Right kidney (tissue), 1 donor: ENCODE results near the gene CERS1.
A peak's percentile ranks its signal among the peaks of the same experiment; 100 is the strongest.

Source experiments
- DNase-seq: peaks from one replicate; pipeline ENCODE4 v3.0.0-alpha.2; 2016

Gene CERS1

DNA sequence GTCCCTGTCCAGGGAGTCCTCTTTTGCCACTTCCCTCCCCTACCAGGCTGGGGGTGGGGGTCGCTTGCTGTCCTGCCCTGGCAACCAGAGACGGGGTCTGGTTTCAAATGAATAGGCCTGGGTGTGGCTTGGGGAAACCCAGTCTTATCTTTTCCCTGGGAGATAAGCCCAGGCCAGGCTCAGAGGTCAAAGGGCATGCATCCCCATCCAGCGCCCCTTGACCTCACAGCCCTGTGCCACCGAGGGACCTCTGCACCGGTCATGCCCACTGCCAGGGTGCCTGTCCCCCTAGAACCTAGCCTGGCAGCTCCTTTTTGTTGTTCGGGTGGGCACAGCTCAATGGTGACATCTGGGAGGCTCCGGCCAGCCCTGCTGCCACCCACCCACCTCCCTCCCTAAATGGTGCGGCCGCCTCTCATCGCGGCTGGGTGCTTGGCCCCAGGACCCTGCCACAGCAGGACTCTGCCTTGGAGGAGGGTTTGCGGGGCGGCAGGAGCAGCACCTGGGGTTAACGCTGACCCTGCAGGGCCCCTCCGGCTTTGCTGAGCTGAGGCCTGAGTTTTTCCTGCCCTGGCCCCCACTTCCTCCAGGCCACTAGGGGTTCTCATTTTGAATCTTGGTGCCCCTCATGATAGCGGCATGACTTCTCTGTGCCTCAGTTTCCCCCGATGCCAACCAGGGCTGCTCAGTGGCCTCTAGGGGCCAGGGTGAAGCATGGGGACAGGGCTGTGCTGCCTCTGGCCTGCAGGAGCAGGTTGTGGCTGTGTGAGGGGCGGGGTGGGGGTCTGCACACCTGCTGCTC, 2.9 kb upstream of the CERS1 start:
- no peak for DNase-seq

DNA sequence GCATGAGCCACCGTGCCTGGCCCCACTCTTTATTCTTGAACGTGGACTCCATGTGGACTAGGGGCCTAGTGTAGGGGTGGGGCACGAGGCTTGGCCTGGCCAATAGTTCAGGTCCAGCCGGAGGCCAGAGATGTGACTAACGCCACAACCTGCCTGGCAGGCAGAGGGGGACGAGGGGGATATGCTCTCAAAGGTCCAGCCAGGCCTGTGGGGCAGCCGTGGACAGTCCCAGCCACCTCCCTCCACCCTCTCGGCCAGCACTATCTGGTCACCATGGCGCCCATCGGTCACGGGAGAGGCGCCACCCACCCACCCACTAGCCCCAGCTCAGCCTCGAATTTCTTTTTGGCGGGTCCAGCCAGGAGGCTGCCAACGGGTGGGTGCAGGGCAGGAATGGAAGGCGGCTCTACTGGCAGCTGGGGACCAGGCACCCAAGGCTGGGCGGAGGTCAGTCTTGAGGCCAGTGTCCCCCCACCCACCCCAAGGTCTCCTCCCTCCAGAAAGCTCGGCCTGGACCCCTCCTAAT, 2.2 kb upstream of the CERS1 start:
- DNase-seq, result no peak

DNA sequence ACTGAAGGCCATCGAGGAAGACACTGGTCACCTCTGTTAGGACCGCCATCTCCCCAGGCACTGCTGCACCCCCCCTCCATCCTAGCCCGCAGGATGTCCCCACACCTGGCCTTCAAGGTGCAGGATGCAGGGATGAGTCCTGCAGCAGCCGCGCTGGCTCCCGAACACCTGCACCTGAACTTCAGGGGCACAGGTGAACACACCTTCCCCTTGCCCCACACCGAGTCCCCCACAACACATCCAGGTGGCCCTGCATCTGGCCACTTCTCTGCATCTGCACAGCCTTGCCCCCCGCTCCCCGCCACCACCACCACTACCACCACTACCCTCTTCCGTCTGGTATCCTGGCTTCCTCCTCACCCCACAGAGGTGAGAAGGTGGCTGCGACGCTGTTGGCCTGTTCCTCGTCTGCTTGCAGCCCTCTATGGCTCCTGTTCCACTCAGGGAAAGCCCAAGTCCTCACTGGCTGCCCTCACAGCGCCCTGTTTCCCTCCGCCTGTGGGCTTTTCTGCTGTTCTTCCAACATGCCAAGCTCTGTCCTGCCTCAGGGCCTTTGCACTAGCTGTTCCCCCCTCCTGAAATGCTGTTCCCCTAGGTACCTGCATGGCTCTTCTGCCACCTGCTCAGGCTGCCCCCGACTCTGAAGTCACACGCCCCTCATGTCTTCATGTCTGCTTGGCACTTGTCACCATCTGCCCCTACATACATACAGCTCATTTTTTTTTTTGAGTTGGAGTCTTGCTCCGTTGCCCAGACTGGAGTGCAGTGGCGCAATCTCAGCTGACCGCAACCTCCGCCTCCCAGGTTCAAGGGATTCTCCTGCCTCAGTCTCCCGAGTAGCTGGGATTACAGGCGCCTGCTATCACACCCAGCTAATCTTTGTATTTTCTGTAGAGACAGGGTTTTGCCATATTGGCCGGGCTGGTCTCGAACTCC, 1.4 kb upstream of the CERS1 start:
- DNase-seq, result no peak

DNA sequence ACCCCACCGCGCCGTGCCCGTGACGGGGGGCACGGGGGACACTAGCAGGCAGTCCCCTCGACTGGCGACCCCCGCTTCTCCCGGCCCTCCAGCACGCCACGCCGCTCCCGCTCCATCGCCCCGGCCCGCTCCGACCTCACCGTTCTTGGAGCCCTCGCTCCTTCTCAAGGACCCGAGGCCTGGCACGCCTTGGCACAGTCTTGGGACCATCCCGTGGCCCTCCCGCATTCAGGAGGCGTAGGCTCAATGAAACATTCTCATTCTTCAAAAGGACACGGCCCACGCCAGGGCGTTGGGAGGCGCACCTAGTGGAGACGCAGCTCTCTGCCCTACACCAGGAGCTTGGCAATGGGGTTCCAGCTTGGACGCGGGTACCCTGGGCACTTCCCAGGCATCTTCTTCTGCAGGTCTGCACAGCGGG, 473 bp upstream of the CERS1 start:
- DNase-seq, result no peak

DNA sequence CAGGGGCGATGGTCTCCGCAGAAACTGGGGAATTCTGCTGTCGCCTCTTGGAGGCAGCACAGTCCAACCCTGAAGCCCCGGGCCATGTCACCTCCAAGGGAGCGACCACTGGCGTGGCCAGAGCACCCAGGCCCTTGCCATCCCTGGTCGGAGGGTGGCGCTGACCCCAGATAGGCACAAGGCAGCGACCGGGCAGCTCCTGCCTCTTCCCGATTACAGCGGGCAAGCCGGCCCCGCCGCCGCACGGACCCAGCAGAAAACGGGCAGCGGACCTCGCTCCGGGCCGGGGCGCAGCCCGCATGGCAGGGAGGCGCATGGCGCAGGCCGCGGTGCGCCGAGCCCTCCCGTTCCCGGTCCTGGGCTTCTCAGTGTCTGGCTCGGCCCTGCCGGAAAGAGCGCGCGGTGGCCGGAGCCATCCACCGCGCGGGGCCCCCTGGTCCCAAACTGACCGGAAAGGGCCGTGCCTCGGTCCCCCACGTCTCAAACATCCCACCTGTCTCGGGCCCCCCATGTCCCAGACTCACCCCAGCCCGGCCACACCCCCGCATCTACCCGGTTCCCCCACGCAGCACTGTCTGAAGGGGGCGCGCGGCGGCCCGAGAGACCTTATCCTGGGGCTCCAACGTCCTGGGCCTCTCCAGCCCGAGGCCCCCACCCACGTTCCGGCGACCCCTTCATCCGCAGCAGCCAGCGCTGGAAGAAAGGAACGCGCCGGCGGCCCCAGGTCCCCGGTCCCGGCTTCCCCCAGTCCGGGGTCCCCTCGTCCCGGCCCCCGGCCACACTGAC, 727 bp downstream of the CERS1 start:
- peak; percentile 78 for DNase-seq

DNA sequence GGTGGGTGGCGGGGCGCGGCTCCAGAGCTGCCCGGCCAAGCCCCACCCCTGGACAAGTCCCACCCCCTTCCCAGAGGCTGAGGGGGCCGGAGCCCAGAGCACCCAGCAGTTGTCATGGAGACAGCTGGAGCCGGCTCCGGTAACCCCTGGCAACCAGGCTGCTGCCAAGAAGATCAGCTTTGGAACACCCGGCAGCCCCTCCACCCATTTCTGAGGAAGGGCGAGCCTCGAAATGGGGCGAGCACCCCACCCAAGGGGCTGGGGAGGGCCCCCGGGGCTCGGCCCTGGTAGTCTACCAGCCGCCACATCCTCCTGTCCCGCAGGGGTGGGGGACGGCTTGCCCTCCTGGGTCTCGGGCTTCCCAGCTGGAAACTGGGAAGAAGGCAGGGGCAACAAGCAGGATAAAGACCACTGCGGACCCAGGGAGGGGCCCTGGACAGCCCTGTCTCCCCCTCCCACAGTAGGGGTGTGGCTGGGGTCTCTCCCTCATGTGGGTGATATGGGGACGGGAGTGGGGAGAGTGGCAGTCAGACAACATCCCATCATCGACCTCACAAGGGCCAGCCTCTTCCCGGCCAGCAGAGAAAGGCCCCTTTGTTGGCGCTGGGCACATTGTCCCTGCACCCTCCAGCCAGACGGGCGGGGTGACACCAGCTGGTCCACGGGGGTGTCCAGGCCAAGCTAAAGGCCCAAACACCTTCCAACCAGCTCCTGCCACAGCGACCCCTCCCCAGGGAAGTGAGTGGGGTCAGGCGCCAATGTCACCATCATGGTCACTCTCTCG, 1.5 kb downstream of the CERS1 start:
- no peak for DNase-seq

DNA sequence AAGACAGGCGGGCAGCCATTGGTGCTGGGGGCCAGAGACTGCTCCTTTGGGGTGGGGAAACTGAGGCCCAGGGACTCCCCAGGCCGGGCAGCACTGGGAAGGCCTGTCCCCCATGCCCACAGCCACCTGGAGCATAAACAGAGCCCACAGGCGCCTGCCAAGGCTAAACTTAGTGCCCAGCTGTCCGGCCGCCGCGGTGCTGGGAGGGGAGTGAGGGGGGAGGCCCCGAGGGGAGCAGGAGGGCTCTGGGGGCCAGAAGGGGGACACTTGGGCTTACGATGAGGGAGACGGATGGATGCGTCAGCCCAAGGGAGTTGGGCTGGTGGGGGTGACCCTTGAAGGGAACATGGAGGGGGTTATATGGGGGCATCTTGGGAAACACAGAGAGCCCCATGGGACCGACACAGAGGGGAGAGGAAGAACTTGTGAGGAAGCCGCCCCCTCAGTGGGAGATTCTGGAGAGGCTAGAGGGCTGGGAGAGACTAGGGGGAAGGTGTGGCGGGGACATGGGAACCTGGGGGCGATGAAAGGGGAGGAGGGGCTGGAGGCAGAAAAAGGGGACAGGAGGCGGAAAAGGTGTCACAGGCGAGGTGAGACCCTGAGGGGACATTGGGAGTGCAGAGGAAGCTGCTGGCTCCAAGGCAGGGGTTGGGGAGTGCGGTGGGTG, 2.2 kb downstream of the CERS1 start:
- no peak for DNase-seq

DNA sequence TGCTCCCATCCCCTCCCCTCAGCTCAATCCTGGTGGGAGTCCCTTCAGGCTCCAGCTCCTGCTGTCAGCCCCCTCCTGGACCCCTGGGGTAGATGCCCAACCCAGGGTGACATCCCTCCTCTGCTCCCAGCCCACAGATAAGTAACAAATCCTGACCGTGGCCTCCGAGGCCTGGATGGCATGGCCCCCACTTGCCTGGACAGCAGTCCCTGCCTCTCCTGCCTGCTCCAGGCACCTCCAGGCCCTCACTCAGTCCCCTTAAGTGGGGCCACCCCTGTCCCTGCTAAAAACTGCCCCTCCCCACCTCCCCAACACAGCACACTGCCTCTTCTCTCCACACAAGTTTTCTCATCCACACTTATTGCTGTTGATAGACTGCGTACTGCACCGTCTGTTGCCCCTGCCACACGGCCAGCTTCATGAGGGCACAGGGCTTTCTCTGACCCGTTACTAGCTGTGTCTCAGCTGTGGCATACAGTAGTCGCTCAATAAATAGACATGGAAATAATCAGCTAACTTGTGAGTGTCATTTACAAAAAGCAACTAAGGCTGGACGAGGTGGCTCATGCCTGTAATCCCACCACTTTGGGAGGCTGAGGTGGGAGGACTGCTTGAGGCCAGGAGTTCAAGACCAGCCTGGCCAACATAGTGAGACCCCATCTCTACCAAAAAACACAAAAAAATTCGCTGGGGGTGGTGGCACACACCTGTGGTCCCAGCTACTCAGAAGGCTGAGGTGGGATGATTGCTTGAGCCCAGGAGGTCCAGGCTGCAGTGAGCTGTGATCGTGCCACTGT, 5.8 kb downstream of the CERS1 start:
- DNase-seq, result no peak

DNA sequence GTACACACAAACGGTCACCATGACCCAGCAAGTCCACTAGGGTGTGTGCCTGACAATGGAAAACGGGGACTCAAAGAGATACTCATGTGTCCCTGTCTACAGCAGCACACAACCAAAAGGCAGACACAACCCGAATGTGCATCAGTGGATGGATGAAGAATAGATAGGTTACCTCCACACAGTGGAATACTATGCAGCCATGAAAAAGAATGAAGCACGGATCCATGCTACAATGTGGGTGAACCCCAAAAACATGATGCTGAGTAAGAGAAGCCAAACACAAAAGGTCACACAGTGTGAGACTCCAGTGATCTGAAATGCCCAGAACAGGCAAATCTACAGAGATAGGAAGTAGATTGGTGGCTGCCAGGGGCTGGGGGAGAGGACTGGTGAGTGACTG, 9.0 kb downstream of the CERS1 start:
- DNase-seq, result no peak

DNA sequence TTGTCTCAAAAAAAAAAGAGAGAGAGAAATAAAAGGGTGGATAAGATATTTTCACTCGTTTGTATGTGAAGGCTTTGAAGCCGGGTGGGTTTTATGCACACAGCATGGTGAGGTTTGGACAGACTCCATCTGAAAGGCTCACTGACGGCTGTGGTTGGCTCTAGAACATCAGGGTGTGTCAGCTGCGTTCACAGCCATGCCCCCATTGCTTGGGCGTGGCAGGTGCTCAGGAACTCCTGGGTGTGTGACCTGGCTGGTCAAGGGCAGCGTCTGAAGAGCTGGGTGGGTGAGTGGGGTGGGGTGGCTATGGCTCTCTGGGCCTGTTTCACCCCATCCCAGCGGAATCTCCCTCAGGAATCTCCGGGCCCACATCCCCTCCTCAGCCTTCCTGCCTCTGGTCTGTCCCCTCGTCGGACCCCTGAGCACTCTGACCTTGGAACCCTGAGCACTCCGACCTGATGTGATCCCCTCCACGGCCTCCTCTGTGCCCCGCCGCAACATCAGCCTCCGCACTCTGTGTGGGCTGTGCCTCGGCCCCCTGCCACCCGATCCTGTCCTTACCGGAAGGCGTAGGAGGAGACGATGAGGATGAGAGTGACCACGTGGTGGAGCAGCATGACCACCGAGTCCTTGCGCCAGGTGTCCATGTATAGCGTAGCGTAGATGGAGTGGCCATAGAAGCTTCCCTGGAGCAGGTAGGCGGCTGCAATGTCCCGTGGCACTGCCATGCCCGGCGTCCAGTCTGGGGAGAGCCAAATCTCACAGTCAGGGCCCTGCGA, 12.2 kb downstream of the CERS1 start:
- no peak for DNase-seq

DNA sequence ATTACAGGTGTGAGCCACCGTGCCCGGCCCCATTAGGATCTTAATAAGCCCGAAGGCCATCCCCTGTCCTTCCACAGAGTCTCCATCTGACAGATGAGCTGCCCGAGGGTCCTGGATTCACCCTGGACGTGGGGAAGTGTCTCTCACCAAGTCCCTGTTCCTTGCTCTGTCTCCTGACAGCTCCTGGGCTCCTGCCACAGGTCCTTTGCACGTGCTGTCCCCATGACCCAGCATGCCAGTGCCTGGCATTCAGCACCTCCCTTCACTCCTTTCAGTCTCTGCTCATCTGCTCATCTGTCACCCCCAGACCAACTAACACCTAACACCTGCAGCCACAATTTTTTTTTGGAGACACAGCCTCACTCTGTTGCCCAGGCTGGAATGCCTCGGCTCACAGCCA, 14.5 kb downstream of the CERS1 start:
- no peak for DNase-seq

DNA sequence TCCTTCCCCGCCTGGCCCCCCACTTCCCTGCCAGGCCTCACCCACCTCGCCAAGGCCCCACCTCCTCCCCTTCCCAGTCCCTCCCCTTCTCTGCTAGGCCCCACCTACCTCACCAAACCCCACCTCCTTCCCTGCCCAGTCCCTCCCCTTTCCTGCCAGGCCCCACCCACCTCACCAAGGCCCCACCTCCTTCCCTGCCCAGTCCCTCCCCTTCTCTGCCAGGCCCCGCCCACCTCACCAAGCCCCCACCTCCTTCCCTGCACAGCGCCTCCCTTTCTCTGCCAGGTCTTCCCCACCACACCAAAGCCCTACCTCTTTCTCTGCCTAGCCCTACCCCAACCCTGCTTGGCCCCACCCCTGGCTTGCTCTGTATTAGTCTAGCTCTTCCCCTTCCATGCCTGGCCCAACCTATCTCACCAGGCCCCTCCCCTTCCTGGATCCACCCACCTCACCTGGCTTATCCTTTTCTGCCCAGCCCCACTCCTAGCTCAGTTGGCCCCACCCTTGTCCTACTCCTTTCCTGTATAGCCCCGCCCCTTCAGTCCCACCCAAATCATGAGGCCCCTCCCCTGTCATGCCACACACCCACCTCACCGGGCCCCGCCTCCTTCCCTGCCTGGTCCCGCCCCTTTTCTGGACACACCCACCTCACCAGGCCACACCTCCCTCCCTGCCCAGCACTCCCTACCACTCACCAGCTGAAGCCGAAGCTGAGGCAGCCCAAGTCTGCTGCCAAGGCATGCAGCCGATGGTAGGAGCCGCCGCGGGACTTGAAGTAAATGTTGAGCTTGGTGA, 16.2 kb downstream of the CERS1 start:
- no peak for DNase-seq

DNA sequence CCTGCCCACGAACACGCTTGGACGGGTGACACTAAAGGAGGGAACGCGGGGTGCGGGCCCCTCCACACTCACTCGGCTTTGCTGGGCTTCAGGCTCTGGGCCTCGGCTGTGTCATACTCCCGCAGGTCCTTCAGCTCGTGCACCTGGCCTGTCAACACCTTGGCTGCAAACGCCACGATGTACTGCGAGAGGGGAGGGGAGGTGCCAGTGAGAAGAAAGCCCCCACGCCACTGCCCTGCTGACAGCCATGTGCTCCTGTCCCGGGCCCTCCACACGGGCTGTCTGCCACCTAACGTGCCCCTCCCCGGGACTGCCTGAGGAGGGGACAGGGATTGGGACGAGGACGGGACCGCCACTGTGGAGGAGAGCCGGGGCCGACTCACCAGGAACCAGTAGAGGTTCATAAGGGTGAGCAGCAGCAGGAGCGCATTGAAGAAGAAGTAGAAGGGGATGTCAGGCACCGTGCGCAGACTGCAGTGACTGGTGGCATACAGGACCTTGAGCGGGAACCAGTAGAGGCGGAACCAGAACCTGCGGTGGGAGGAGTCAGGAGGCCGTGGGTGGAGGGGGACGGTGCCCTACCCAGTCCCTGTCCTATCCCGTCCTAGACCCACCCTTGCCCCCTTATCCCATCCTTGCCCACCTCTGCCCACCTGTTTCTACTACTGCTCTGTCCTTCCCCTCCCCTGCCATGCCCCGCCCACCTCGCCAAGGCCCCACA, 16.9 kb downstream of the CERS1 start:
- DNase-seq, result no peak

DNA sequence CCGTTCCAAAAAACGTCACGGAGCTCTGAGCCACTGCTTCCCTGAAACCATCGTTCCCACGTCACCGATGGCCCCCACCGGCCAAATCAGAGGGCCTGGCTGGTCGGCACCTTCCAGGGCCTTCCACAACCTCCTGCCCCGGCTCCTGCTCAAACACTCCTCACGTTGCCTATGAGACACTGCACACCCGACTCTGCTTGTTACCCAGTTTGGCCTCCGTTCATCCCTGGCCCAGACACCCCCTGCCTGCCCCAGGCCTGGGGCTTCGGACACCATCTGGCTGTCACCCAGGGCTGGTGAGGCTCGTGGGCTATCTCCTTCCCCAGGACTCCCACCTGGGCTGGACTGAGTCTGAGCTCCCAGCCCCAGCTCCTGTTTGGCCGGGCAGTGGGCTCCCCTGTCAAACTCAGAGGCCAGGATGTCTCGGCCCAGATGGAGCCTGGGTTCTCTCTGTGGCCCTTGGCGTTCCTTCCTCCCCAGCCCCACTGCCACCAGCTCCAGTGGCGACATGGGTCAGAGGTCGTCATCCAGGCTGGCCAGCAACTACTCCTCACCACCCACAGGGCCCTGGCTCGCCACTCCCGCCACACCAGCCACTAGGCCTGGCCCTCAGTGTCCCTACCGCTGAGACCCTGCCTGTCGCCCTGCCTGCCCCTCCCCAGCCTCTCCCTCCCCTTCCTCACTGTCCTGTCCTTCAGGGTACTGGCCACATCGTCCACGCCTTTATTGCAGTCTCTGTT, 17.7 kb downstream of the CERS1 start:
- DNase-seq, result no peak

DNA sequence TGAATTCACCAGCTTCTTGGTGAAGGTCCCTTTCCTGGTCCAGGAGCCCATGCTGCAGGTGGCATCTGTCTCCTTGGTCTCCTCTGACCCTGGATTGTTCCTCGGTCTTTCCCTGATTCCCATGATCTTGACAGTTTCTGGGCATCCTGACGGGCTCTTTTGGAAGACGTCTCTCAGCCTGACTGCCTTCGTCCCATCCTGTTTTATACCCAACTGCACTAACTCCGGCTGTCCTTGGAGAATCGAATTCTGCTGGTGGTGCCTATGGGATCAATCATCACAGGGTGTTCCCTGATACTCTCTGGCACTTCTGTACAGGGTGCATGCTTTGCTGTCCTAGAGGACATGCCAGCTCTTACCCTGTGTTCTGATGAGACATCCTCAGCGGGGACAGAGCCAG, 19.1 kb downstream of the CERS1 start:
- no peak for DNase-seq

DNA sequence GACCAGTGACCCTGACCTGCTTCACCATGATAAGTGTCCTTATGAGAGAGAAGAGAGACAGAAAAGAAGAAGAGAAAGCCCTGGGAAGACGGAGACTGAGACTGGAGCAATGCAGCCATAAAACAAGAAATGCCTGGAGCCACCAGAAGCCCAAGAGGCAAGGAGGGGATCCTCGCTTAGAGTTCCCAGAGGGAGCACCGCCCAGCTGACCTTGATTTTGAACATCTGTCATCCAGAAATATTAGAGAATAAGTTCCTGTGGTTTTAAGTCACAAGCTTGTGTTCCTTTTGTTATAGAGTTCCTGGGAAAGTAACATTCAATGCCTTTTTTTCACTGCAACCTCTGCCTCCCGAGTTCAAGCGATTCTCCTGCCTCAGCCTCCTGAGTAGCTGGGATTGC, 20.2 kb downstream of the CERS1 start:
- DNase-seq, result no peak

DNA sequence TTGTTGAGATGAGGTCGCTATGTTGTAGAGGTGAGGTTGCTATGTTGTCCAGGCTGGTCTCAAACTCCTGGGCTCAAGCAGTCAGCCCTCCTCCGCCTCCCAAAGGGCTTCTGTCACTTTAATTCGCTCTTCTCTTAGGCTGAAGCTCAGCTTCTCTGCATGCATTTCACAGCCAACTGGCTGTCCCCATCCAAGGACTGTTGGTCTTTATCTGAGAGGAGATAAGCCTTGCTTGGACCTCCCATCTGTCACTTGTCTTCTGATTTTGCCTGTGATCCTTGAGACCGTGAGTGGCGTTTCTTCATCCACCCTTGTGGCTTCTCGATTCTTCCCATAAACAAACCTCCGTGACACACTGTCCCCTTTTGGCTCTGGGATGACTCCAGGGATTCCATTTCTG, 24.4 kb downstream of the CERS1 start:
- DNase-seq, result no peak
